MM.1S (cell line): Measurements from ENCODE around the gene RASAL2.

Source experiments
- DNase-seq: peaks from one replicate; pipeline ENCODE4 v3.0.0-alpha.2; 2015
- H2AFZ ChIP-seq: fragments of 300-600 bp; sonication (generic); 2 replicates; pipeline ENCODE4 v1.6.0; 2016; ENCODE audit warnings: antibody characterized with exemption, low read length
- H3F3A ChIP-seq: fragments of 300-600 bp; sonication (generic); 2 replicates; pipeline ENCODE4 v1.6.1; 2016; ENCODE audit warnings: mild to moderate bottlenecking, antibody characterized with exemption, low read length, moderate library complexity, mixed read lengths; ENCODE audit not compliant: insufficient read depth
- H3K27ac ChIP-seq: fragments of 300-600 bp; sonication (generic); 2 replicates; pipeline ENCODE4 v1.5.1; 2016; ENCODE audit warnings: mild to moderate bottlenecking, low read length
- H3K27me3 ChIP-seq: fragments of 300-600 bp; sonication (generic); replicated peaks from 2 replicates; pipeline ENCODE4 v1.6.0; 2016; ENCODE audit warnings: low read length; ENCODE audit not compliant: insufficient read depth
- H3K36me3 ChIP-seq: fragments of 300-600 bp; sonication (generic); replicated peaks from 2 replicates; pipeline ENCODE4 v1.6.1; 2016; ENCODE audit warnings: mild to moderate bottlenecking, low read length, mixed read lengths; ENCODE audit not compliant: insufficient read depth
- H3K4me1 ChIP-seq: fragments of 300-600 bp; sonication (generic); 2 replicates; pipeline ENCODE4 v1.6.1; 2016; ENCODE audit warnings: low read length, mixed read lengths
- H3K4me2 ChIP-seq: fragments of 300-600 bp; sonication (generic); 2 replicates; pipeline ENCODE4 v1.6.0; 2016; ENCODE audit warnings: low read depth, low read length
- H3K4me3 ChIP-seq: fragments of 300-600 bp; sonication (generic); 2 replicates; pipeline ENCODE4 v1.5.1; 2016; ENCODE audit warnings: low read length, mixed read lengths
- H3K79me2 ChIP-seq: fragments of 300-600 bp; sonication (generic); 2 replicates; pipeline ENCODE4 v1.6.1; 2016; ENCODE audit warnings: mixed run types, low read length, mixed read lengths
- H3K9ac ChIP-seq: fragments of 300-600 bp; sonication (generic); 2 replicates; pipeline ENCODE4 v1.6.1; 2016; ENCODE audit warnings: low read length, mixed read lengths
- H3K9me2 ChIP-seq: fragments of 300-600 bp; sonication (generic); replicated peaks from 2 replicates; pipeline ENCODE4 v1.6.1; 2016; ENCODE audit warnings: mild to moderate bottlenecking, low read length, mixed read lengths; ENCODE audit not compliant: insufficient read depth
- H3K9me3 ChIP-seq: fragments of 300-600 bp; sonication (generic); replicated peaks from 2 replicates; pipeline ENCODE4 v1.6.1; 2016; ENCODE audit warnings: mild to moderate bottlenecking, low read length, mixed read lengths; ENCODE audit not compliant: insufficient read depth
- H4K20me1 ChIP-seq: fragments of 300-600 bp; sonication (generic); 2 replicates; pipeline ENCODE4 v1.6.1; 2016; ENCODE audit warnings: mild to moderate bottlenecking, low read length, moderate library complexity, mixed read lengths; ENCODE audit not compliant: insufficient read depth
- CTCF ChIP-seq: fragments of 300-600 bp; sonication (generic); IDR thresholded peaks from 2 replicates; pipeline ENCODE4 v1.5.1; 2016; ENCODE audit warnings: antibody characterized with exemption, low read length, mixed read lengths
- EZH2 ChIP-seq: fragments of 300-600 bp; sonication (generic); optimal IDR thresholded peaks from 2 replicates; pipeline ENCODE3; 2017; ENCODE audit warnings: low read depth, mild to moderate bottlenecking, antibody characterized with exemption, low read length, mixed read lengths
- EZH2phosphoT487 ChIP-seq: fragments of 300-600 bp; sonication (generic); IDR thresholded peaks from 2 replicates; pipeline ENCODE4 v1.6.1; 2018; ENCODE audit warnings: antibody characterized with exemption, low read length

The RASAL2 gene

GRCh38 chr1:178485541-178485981, 391.7 kb downstream of the RASAL2 start:
- H3K4me1 ChIP-seq, result no peaks in the 10 kb centered on the region
- no peak overlapping the region for H3K4me3 ChIP-seq
- no peaks in the 10 kb centered on the region for H3K27me3 ChIP-seq
- H3K9me3 ChIP-seq, result no peaks in the 10 kb centered on the region
- no peak overlapping the region for H3K4me2 ChIP-seq
- H2AFZ ChIP-seq, result no peak overlapping the region
- H4K20me1 ChIP-seq, result no peaks in the 10 kb centered on the region
- no peaks in the 10 kb centered on the region for H3K79me2 ChIP-seq
- H3F3A ChIP-seq, result no peaks in the 10 kb centered on the region
- no peaks in the 10 kb centered on the region for H3K9me2 ChIP-seq
- TF ChIP-seq CTCF, result no peak
- TF ChIP-seq EZH2phosphoT487, result no peak
- no peak for TF ChIP-seq EZH2
- H3K9ac ChIP-seq, result no peak overlapping the region
- DNase-seq, result no peak
- H3K27ac ChIP-seq, result no peak overlapping the region
- H3K36me3 ChIP-seq, result no peaks in the 10 kb centered on the region

GRCh38 chr1:178486100-178487069, 392.5 kb downstream of the RASAL2 start:
- Histone ChIP-seq H3K4me3 (no peak overlapping the region), H3K79me2 (no peaks in the 10 kb centered on the region), H3K4me1 (no peaks in the 10 kb centered on the region), H3K9me3 (no peaks in the 10 kb centered on the region), H3F3A (no peaks in the 10 kb centered on the region), H3K9me2 (no peaks in the 10 kb centered on the region), H3K27ac (no peak overlapping the region), H2AFZ (no peak overlapping the region), H3K36me3 (no peaks in the 10 kb centered on the region), H3K9ac (no peak overlapping the region), H3K27me3 (no peaks in the 10 kb centered on the region), H4K20me1 (no peaks in the 10 kb centered on the region), H3K4me2 (no peak overlapping the region)
- no peak for DNase-seq
- TF ChIP-seq EZH2 (no peak), EZH2phosphoT487 (no peak), CTCF (no peak)

- Histone ChIP-seq H3K9me3 (no peaks in the 10 kb centered on the region), H3K4me2 (no peak overlapping the region), H4K20me1 (no peaks in the 10 kb centered on the region), H3K9me2 (no peaks in the 10 kb centered on the region), H3K9ac (no peak overlapping the region), H3K27me3 (no peaks in the 10 kb centered on the region), H3K36me3 (no peaks in the 10 kb centered on the region), H2AFZ (no peak overlapping the region), H3K27ac (no peak overlapping the region), H3K79me2 (no peaks in the 10 kb centered on the region), H3K4me3 (no peak overlapping the region), H3K4me1 (no peaks in the 10 kb centered on the region), H3F3A (no peaks in the 10 kb centered on the region)
- DNase-seq, result no peak
- TF ChIP-seq EZH2phosphoT487 (no peak), CTCF (no peak), EZH2 (no peak)
These were observed 393.2 kb downstream of the RASAL2 start for GRCh38 chr1:178487070-178487615.
